AG09309 (cell line): ENCODE data around the gene NTN4.
A peak's percentile ranks its signal among the peaks of the same experiment; 100 is the strongest.

ENCODE experiments used
- DNase-seq: peaks from one replicate; pipeline ENCODE4 v3.0.0-alpha.2; 2010; ENCODE audit warnings: low read depth
- H3K4me3 ChIP-seq: 2 replicates; pipeline ENCODE4 v1.5.1; 2011; ENCODE audit warnings: mild to moderate bottlenecking, low read depth, low read length, moderate library complexity; ENCODE audit not compliant: control insufficient read depth
- CTCF ChIP-seq: IDR thresholded peaks from 2 replicates; pipeline ENCODE4 v1.5.1; 2011; ENCODE audit warnings: mild to moderate bottlenecking, low read depth, low read length, inconsistent platforms; ENCODE audit not compliant: insufficient read depth, control insufficient read depth; ENCODE audit errors: missing control alignments

Gene NTN4

GRCh38 chr12:95763809-95764253 is 26.7 kb downstream of the NTN4 start:
- peak; percentile 61 for DNase-seq
- H3K4me3 ChIP-seq = no peak overlapping the region
- TF ChIP-seq CTCF = no peak

- H3K4me3 ChIP-seq = no peak overlapping the region
- no peak for TF ChIP-seq CTCF
- DNase-seq = no peak
These were observed 28.3 kb downstream of the NTN4 start for GRCh38 chr12:95762123-95762785.

GRCh38 chr12:95760371-95760770 is 30.2 kb downstream of the NTN4 start:
- H3K4me3 ChIP-seq = no peak overlapping the region
- no peak for DNase-seq
- TF ChIP-seq CTCF = no peak

- H3K4me3 ChIP-seq = no peak overlapping the region
- no peak for DNase-seq
- TF ChIP-seq CTCF = no peak
These were observed 30.8 kb downstream of the NTN4 start for GRCh38 chr12:95759718-95760117.

- no peak overlapping the region for H3K4me3 ChIP-seq
- DNase-seq = no peak
- TF ChIP-seq CTCF = no peak
These were observed 31.5 kb downstream of the NTN4 start for GRCh38 chr12:95759039-95759438.

- no peak for DNase-seq
- no peak overlapping the region for H3K4me3 ChIP-seq
These were observed 34.2 kb downstream of the NTN4 start for GRCh38 chr12:95756362-95756761.

More at GRCh38 chr12:95756362-95756761, 34.2 kb downstream of the NTN4 start:
- no peak for TF ChIP-seq CTCF
